GM11168 (cell line): ENCODE data around the gene GRAP.
"Not testable (repeated sequence)": the region's sequence is repeated elsewhere in the genome, so short reads cannot be mapped to it uniquely, and the experiment has no call there.

Experiments used
- in situ Hi-C: fragments of 300-500 bp; cut with MboI; formaldehyde crosslinking; loops from one replicate; pipeline ENCODE4 v1.12.0; 2022; ENCODE audit warnings: low sequenced_read_pairs; ENCODE audit not compliant: unreplicated experiment

Gene GRAP

DNA sequence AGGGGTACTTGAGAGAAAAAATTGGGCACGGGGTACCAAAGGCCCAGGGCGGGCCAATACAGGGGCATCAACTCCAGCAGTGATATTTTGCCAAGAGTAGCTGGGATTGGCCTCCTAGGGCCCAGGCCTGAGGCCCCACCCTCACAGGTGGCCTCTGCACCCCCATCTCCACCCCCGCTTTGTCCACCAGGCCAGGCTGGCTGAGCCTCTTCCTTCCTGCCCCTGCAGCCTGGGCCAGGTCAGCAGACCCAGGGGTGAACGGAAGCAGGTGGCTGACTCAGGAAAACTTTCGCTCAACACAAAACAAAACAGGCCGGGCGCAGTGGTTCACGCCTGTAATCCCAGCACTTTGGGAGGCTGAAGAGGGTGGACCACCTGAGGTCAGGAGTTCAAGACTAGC is 3.7 kb downstream of the GRAP start:
- in situ Hi-C loops: not testable (repeated sequence)

DNA sequence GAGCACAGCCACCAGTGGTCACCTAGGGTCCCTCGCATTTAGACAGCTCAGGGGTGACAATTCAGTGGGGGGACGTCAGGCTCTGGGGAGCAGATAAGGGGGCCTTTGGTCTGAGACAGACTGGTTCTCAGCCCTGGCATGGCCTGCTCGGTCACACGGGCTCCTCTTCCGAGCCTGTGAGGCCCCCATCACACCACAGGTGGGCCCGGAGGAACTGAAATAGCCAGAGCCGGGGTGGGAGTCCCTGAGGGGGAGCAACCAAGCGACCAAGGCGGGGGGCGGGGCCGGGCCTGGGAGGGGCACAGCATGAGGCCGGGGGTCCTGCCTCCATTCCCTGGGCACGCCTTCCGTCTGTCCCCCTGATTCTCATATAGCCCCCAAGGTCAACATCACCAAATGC is 4.4 kb downstream of the GRAP start:
- in situ Hi-C loops: not testable (repeated sequence)

DNA sequence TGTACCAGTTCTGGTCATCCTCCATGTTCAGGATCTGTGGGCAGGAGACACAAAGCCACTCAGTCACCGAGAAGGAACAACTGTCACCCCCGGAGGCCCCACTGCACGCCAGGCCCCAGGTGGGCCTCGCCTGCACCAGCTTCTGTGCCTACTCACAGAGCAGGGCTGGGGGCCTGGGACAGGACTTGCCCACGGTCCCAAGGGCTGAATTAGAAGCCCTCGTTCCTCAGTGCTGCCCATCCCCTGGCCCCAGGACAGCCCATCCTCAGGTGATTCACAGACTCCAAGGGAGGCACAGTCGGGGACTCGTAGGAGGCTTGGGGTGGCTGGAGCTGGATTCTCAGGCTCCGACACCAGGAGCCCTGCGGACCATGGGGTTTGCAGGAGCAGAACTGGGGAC is 4.9 kb downstream of the GRAP start:
- in situ Hi-C loops: not testable (repeated sequence)

DNA sequence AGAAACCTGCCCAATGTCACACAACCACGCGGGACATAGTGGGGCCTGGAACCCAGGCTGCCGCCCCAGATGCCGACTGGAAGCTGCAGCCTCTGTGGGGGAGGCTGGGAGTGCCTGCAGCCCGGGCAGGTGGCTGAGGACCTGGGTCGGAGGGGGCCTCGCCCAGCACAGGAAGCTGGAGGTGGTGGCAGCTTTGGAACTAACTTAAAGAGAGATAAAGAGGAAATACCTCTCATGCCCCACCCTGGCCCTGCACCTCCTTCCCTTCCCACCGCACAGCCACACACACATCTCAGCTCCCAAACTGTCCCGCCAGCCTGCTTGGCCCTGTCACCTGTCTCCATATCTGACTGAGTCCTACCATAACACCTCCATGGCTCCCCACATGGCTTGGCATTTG is 6.4 kb downstream of the GRAP start:
- in situ Hi-C loops: not testable (repeated sequence)

DNA sequence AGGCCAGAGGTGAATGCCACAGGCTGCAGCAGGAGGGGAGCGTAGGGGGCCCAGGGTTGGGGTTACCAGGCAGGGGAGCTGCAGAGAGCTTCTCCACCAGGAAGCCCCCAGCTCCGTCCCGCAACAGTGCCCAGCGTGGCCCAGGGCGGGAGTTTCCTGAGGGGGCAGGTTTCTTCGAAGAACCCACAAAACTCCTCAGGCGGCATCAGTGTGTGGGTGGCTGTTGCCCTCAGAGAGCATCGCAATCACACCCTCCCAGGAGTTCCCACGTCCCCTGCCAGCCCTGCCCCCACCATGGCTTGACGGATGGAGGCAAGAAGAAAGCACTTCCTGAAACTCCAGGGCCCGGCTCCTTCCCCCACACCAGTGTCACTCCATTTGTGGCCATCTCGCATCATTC is 8.0 kb downstream of the GRAP start:
- in situ Hi-C loops: not testable (repeated sequence)

DNA sequence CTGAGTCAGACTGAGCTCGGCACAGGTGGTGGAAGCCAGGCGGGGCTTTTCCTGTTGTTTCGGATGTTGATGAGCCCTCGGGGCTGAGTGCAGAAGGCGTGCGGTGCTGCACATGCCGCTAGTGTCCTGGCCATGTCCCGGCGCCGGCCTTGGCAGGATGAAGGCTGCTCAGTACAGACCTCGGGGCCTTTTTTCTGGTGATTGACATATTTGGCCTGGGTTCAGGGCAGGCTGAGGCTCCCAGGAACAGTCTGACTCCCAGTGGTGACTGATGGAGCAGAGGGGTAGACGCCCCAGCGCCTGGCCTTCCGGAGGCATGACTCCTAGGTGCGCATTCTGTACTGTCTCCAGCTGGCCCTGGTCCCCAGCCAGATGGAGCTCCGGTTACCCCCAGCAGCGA is 8.8 kb downstream of the GRAP start:
- in situ Hi-C loops: not testable (repeated sequence)

DNA sequence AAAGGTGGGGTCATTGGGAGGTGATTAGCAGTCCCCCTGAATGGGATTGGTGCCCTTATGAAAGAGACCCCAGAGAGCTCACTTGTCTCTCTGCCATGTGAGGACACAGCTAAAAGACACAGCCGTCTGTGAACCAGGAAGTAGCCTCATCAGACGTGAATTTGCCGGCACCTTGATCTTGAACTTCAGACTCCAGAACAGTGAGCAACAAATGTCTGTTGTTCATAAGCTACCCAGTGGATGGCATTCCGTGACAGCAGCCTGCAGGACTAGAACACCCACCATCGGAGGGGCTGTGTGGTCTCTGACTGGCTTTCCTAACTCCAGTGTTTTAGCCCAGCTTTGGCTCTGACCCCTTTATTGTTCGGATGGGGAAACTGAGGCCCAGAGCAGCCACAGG is 9.2 kb downstream of the GRAP start:
- in situ Hi-C loops: not testable (repeated sequence)

DNA sequence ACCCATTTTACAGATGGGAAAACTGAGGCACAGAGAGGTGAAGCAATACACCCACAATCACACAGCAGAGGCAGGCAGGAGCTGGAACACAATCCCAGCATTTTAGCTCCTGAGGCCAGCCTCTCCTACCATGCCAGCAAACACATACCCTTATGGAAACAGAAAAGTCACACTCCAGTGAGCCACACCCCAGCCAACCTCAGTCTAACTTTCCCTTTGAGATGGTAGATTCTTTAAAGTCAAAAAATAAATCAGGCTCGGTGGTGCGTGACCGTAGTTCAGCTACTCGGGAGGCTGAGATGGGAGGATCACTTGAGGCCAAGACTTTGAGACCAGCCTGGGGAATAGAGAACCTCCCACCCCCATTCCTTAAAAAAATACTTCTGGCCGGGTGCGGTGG is 10.6 kb downstream of the GRAP start:
- in situ Hi-C loops: not testable (repeated sequence)

DNA sequence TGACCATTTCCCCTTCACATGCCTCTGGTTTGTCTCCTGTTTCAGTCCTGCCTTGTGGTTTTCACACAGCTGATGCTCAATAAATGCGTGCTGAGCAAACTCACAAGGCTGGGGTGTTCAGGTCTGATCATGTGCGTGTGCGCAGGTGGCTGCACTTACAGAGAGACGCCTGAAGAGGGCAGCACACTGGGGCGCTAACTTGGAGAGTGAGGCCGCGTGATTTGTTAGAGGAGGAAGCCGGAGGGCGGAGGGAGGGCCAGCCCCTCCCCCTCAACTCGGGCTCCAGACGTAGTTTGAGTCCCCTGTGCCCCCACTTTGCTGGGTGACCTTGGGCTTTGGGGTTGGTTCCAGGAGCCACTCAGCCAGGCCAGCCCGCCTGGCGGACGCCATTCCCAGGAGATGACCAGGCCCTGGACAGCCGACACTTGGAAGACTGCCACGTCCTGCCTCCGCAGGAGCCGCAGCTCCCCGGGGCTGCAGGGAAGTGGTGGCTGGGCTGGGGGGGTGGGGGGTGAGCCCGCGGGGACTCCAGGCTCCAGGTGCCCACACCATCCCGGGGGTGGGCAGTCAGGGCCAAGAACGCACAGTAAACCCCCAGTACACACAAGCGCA is 14.3 kb downstream of the GRAP start:
- in situ Hi-C loops: not testable (repeated sequence)

DNA sequence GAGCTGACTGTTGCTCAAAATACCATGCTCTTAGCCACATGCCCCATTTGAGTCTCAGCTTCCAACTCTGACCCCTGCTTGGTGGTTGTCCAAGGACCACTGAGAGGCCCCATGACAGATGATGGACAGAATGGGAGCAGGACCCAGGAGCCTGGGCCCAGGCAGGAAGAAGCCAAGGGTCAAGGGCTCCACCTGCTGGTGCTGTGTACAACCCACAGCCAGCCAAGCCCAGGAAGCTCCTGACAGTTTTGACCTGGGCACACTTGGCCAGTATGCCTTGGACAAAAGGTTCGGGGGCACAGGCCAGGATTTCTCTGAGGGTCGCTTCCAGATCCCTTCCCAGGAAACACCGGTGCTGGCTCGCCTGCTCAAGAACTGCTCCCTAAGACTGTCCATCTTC is 15.0 kb downstream of the GRAP start:
- in situ Hi-C loops: not testable (repeated sequence)

DNA sequence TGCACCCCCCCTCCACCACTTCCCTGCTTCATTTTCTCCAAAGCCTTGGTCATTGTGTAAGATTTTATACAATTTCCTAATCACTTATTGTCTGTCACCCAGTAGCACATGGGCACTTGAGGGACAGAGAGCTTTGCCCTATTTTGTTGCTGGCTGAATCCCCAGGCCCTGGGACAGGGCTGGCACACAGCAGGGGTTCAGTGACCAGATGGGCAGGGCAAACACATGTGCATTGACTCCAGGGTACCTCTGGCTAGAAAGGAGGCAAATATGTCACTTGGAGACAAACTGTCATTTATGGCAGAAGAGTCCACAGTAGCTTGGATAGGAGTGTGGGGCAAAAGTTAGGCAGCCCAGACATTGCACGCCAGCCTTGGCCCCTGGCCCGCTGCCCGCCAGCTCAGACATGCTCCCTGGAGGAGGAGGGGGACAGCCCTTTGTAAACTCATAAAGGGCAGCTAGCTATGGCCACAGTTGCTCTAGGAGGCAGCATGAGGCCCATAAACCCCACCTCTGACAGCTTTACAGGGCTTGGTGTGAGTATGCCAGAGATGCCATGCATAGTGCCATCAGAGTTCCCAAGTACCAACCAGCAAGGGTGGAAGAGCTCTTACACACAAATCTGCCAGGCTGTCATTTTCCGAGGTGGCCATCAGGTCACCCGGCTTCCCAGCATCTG is 15.8 kb downstream of the GRAP start:
- in situ Hi-C loops: not testable (repeated sequence)

DNA sequence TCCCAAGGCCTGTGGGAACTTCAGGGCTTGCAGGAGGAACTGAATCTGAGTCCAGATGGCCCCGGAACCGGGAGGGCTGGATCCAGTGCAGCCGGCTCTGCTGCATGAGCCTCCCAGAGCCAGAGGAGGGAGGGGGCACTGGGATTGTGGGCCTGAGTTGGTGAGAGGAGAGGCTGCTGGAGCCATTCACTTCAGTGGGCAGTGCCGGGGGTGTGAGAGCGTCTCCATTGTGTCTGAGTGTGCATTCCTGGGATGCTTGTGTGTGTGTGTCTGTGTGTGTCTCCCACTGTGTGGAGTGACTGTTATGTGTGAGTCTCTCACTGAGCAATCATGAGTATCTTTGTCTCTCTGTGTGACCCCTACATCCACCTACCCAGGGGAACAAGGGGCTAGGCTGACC is 17.0 kb downstream of the GRAP start:
- in situ Hi-C loops: loop anchor here (10.0 kb wide), 1 partner anchor 115 kb away; no protein-coding TSS in a partner anchor

DNA sequence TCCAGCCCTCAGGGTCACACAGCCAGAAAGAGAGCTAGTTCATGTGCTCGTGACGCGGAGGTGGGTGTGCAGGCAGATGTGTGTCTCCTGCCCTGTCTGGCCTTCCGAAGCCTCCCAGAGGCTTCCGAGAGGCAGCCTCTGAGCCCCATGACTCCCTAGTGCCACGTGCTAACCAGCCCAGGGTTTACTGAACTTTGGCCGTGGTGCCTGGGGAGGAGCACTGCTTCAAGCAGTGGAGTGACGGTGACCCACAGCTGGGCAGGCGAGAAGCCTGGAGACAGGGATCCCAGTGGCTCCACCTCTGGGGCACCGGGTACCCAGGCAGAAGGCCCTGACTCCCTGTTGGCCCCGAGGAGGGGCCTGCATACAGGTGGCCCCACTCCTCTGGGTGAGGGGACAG is 18.1 kb downstream of the GRAP start:
- in situ Hi-C loops: loop anchor here (10.0 kb wide), 1 partner anchor 116 kb away; no protein-coding TSS in a partner anchor

DNA sequence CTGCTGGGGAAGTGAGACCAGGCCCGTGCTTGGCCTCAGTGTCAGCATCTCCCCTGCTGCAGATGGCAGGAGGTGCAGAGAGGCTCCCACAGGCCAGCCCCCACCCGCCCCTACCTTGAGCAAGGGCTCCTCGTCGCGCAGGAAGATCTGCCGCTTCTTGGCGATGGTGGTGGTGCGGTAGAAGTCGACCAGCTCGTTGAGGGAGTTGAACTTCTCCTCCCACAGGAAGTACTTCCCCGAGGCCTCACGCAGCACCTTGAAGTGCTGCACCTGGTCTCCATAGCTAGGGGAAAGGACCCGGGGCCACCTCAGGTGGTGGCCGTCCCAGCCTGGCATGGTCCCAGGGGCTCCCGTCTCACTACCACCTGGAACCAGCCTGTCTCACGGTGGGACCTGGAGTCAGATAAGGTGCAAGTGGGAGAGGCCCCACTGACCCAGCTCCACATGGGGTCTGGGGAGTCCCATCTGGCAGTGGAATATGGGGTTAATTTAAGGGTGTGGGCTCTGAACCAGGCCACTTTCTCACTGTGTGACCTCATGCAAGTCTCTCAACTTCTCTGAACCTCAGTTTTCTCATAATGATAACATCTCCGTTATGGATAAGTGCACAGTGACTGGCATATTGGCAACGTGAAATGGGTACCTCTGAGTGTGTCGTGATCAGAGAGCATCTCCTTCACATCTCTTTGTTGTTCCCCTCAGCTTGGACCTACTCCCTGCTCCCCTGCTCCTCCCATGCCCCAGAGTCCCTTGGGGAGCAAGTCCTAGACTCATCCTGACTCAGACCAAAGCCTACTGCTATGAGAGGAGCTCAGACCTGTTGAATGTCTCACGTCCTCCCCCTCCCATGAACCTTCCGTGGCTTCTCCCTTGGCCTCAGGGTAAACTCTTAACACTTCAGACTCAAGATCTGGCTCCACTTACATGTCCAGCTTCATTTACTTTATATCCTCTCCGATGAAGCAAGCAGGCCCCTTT is 22.4 kb downstream of the GRAP start:
- in situ Hi-C loops: loop anchor here (10.0 kb wide), 1 partner anchor 120 kb away; no protein-coding TSS in a partner anchor

DNA sequence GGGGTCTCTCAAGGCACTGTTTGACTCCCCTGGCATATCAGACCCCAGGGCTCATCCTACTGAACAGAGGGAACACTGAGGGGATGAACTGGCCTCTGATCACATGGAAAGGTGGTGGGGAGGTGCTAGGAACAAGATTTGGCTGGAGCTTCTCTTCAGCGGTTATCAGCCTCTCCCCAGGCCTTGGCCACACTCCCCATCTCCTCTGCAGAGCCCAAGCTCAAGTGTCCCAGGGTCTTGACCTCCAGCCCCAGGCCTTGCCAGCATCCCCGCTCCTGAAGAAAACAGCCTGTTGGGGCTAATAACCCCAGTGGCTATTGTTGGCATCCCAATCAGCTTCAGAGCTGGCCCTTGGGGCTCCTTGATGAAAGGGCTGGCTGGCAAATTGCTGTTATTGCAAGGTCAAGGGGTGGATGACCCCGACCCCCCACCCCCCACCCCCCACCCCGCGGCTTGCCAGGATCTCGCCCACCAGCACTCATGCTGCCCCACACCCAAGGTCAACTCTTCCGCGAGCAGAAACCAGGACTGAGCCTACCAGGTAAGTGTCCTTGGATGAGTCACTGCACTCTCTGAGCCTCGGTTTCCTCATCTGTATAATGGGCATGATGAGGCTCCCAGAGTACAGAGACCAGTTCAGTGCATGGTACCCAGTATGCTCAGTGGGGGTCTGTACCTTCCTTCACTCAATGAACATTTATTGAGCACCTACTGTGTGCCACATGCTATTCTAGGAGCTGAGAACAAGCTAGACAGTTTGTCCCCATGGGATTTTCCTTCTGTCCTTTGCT is 23.4 kb downstream of the GRAP start:
- in situ Hi-C loops: loop anchor here (10.0 kb wide), 1 partner anchor 121 kb away; no protein-coding TSS in a partner anchor

DNA sequence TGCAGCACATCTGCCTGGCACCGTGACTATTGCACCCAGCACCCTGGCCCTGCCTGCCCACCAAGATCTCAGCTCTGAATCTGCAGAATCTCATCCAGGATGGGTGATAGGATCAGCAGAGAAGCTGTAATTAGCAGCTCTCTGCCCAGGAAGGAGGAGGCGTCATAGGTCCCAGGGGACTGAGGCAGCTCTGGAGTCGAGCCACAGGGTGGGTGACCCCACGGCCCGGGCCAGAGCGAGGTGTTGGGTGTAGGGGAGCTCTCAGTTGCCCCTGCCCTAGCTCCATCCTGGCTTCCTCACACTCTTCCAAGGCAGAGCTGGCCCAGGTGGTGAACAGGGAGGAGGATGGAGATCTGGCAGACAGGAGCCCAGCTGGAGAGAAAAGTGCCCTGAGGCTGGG is 24.0 kb downstream of the GRAP start:
- in situ Hi-C loops: loop anchor here (10.0 kb wide), 1 partner anchor 122 kb away; no protein-coding TSS in a partner anchor

DNA sequence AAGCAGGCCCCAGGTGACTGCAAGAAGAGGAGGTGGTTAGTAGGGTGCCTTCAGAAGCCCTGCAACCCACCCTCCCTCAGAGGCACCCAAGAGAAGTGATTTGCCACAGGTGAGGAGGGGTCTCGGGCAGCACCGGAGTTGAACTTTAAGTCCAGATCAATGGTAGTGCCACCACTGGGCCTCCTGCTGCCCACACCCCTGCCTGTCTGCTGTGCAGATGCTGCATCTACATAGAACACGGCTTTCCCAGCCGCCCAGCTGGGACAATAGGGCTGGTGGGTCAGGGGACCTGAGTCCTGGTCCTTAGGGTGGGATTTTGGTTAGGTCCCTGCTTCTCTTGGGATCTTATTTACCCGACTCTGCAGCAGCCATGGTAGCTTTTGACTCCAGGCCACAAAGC is 24.6 kb downstream of the GRAP start:
- in situ Hi-C loops: loop anchor here (10.0 kb wide), 1 partner anchor 123 kb away; no protein-coding TSS in a partner anchor

DNA sequence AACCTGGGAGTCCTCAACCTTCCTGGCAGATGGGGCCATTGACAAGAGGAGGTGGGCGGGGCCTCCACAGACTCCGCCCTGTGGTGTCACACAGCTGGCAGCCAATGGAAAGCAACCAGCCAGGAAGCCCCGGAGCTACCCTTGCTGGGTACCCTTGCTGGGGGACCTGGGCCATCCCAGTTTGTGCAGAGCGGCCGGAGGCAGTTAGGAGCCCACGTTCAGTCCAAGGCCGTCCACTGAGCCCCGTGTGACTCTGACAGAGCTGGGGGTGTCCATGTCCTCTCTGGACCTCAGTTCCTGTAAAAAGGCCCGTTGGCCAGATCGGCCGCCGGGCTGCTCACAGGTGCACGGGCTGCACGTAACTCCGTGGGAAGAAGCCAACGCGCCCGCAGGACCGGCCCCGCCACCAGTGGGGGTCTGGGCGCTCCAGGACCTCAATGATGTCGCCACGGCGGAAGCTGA is 25.1 kb downstream of the GRAP start:
- in situ Hi-C loops: loop anchor here (10.0 kb wide), 1 partner anchor 123 kb away; no protein-coding TSS in a partner anchor

DNA sequence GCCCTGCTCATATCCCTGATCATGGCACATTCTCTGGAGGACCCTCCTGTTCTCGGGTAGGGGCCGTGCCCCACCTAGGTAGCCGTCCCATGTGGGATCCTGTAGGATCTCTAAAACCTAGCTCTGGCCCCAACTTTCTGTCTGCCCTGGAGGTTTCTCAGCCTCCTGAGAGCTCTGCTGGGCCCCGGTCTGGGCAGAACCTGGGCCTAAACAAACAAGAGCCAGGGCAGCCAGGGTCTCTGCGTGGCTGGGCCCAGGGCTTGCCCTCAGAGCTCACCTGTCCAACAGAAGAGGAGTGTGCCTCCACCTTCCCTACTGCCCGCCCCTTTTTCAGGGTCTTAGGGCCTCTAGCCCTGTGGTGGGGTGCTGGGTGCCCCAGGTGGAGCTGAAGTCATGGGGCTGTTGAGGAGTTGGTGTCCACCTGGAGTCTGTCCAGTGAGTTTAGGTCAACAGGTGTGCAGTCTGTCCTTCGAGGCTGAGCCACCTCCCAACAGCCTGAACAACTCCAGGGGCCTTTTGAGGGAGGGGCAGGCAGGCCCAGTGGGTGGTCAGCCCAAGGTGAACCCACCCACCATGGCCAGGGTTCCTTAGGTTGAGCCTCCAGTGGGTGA is 25.6 kb downstream of the GRAP start:
- in situ Hi-C loops: loop anchor here (10.0 kb wide), 1 partner anchor 124 kb away; no protein-coding TSS in a partner anchor
